Activated naive CD4-positive, alpha-beta T cell treated with anti-CD3 and anti-CD28 coated beads, Interleukin-2, amount 10 ng/mL, durations not matched to agents 7 days and 5 days (primary cell): Measurements from ENCODE around the gene GPR55.

Source experiments
- CTCF ChIA-PET: fragments of 350-600 bp; sonication (Branson Sonifier 250); formaldehyde crosslinking; loops from one replicate; lab custom pipeline; 2021; ENCODE audit warnings: antibody characterized with exemption; lab: Charles Lee
- DNase-seq: peaks from one replicate; pipeline ENCODE4 v3.0.0-alpha.2; 2020
- H3K27ac Mint-ChIP-seq: one replicate; pipeline ENCODE4 v1.8.0; 2021; ENCODE audit warnings: mild to moderate bottlenecking, moderate library complexity, mixed read lengths
- H3K27me3 Mint-ChIP-seq: one replicate; pipeline ENCODE4 v1.8.0; 2021; ENCODE audit warnings: mild to moderate bottlenecking, mixed read lengths
- H3K36me3 Mint-ChIP-seq: one replicate; pipeline ENCODE4 v1.8.0; 2021; ENCODE audit warnings: mixed read lengths
- H3K4me1 Mint-ChIP-seq: one replicate; pipeline ENCODE4 v1.8.0; 2021; ENCODE audit warnings: mixed read lengths
- H3K4me3 Mint-ChIP-seq: one replicate; pipeline ENCODE4 v1.8.0; 2021; ENCODE audit warnings: mild to moderate bottlenecking, moderate library complexity, mixed read lengths
- H3K9me3 Mint-ChIP-seq: one replicate; pipeline ENCODE4 v1.8.0; 2021; ENCODE audit warnings: mixed read lengths

GPR55 gene

DNA sequence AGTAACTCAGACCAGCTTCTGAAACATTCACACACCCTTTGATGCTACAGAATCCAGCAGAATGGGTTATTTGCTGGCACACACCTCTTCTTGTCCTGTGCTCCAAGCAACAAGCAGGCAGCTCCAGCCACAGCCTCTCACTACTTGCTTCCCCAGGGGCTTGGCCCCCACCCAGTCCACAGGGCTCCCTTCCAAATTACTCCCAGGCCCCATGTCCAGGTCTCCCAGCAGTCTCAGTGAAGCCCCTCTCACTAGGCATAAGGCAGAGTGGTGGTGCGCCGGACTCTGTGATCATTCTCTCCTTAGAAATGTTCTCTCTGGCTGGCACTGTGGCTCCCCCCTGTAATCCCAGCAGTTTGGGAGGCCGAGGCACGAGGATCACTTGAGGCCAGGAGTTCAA, 34.4 kb downstream of the GPR55 start:
- Mint-ChIP-seq H3K27me3 (peaks cover 70% of the 10 kb centered on the region), H3K36me3 (no peaks in the 10 kb centered on the region), H3K4me1 (peaks cover 16% of the 10 kb centered on the region), H3K27ac (no peak overlapping the region), H3K9me3 (no peaks in the 10 kb centered on the region), H3K4me3 (no peak overlapping the region)
- DNase-seq: peak; percentile 17
- CTCF ChIA-PET: interaction anchor here (1.0 to 1.7 kb wide), 3 partner anchors 42 to 97 kb away, joined by 3 to 4 read pairs (median 3); no protein-coding TSS in a partner anchor

- Mint-ChIP-seq H3K4me3 (no peak overlapping the region), H3K27ac (no peak overlapping the region), H3K36me3 (no peaks in the 10 kb centered on the region), H3K27me3 (peaks cover 67% of the 10 kb centered on the region), H3K4me1 (peaks cover 14% of the 10 kb centered on the region), H3K9me3 (no peaks in the 10 kb centered on the region)
- peak; percentile 8 for DNase-seq
- CTCF ChIA-PET: interaction anchor here (1.0 to 1.7 kb wide), 3 partner anchors 42 to 98 kb away, joined by 3 to 4 read pairs (median 3); no protein-coding TSS in a partner anchor
Observed at GRCh38 chr2:230889911-230890601, 35.0 kb downstream of the GPR55 start.

- H3K36me3 Mint-ChIP-seq: no peaks in the 10 kb centered on the region
- H3K27me3 Mint-ChIP-seq: peaks cover 57% of the 10 kb centered on the region
- H3K4me1 Mint-ChIP-seq: peaks cover 5% of the 10 kb centered on the region
- no peaks in the 10 kb centered on the region for H3K9me3 Mint-ChIP-seq
- H3K4me3 Mint-ChIP-seq: no peak overlapping the region
- CTCF ChIA-PET: no interaction called here
- peak; percentile 18 for DNase-seq
- H3K27ac Mint-ChIP-seq: no peak overlapping the region
Observed at GRCh38 chr2:230888824-230889400, 36.1 kb downstream of the GPR55 start.

DNA sequence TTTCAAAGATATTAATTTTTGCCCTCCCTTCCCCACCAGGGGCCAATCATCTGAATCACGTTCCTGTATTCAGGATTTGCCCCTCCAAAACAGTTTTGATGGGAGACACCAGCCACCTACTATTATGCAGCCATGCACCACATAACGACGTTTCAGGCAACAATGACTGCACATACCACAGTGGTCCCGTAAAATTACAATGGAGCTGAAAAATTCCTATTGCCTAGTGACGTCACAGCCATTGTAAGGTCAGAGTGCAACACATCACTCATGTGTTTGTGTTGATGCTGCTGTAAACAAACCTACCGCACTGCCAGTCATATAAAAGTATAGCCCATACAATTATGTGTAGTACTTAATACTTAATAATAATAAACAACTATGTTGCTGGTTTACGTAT, 37.7 kb downstream of the GPR55 start:
- Mint-ChIP-seq H3K9me3 (no peaks in the 10 kb centered on the region), H3K27ac (no peak overlapping the region), H3K36me3 (no peaks in the 10 kb centered on the region), H3K27me3 (peaks cover 43% of the 10 kb centered on the region), H3K4me3 (no peak overlapping the region), H3K4me1 (peaks cover 7% of the 10 kb centered on the region)
- no peak for DNase-seq
- CTCF ChIA-PET: no interaction called here

DNA sequence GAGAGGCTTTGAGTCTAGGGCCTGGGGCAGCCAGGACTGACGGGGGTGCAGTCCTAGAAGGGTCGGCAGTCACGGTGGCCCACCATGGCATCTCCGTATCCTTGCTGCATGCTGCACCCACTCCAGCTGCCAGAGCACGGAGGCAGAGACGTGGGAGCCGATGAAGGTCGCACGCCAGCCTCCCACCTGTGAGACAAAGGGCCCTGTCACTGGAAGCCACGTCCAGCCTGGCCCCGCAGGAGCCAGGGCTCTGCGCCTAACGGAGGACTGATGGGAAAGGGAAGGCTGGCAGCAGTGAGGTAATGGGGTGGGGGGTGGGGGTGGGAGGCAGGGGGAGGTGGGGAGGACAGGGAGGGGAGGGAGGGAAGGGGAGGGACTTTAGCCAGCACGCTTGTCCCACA, 38.4 kb downstream of the GPR55 start:
- no peak overlapping the region for H3K4me3 Mint-ChIP-seq
- H3K9me3 Mint-ChIP-seq: no peaks in the 10 kb centered on the region
- H3K4me1 Mint-ChIP-seq: peaks cover 7% of the 10 kb centered on the region
- peak; percentile 17 for DNase-seq
- no peaks in the 10 kb centered on the region for H3K36me3 Mint-ChIP-seq
- CTCF ChIA-PET: no interaction called here
- H3K27me3 Mint-ChIP-seq: peaks cover 41% of the 10 kb centered on the region
- H3K27ac Mint-ChIP-seq: no peak overlapping the region

GRCh38 chr2:230886206-230886605, 38.8 kb downstream of the GPR55 start:
- peaks cover 41% of the 10 kb centered on the region for H3K27me3 Mint-ChIP-seq
- H3K9me3 Mint-ChIP-seq: no peaks in the 10 kb centered on the region
- CTCF ChIA-PET: no interaction called here
- peaks cover 4% of the 10 kb centered on the region for H3K4me1 Mint-ChIP-seq
- no peak overlapping the region for H3K27ac Mint-ChIP-seq
- H3K4me3 Mint-ChIP-seq: no peak overlapping the region
- DNase-seq: peak; percentile 10
- H3K36me3 Mint-ChIP-seq: no peaks in the 10 kb centered on the region

- Mint-ChIP-seq H3K9me3 (no peaks in the 10 kb centered on the region), H3K36me3 (no peaks in the 10 kb centered on the region), H3K27ac (no peak overlapping the region), H3K4me1 (peaks cover 3% of the 10 kb centered on the region), H3K4me3 (no peak overlapping the region), H3K27me3 (peaks cover 35% of the 10 kb centered on the region)
- no peak for DNase-seq
- CTCF ChIA-PET: no interaction called here
Observed at GRCh38 chr2:230885463-230886130, 39.4 kb downstream of the GPR55 start.

DNA sequence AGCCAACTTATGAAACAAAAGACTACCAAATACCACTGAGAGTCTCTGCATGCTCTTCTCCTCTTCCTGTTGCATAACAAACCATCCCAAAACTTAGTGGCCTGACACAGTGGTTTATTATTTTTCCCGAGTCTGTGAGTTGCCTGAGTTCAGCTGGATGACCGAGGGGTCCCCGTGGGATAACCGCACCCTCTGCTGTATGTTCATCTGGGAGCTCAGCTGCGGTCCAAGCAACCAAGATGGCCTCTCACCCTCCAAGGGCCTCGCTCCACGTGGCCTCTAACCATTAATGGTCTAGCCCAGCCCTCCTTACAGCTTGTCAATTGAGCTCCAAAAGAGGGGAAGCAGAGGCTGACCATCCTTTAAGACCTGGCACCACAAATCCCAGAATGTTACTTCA, 43.2 kb downstream of the GPR55 start:
- H3K4me3 Mint-ChIP-seq: no peak overlapping the region
- CTCF ChIA-PET: no interaction called here

GRCh38 chr2:230879891-230880290, 45.2 kb downstream of the GPR55 start:
- Mint-ChIP-seq H3K27ac (no peak overlapping the region), H3K4me1 (peaks cover 22% of the 10 kb centered on the region), H3K9me3 (no peaks in the 10 kb centered on the region), H3K4me3 (no peak overlapping the region), H3K36me3 (no peaks in the 10 kb centered on the region), H3K27me3 (peaks cover 13% of the 10 kb centered on the region)
- DNase-seq: no peak
- CTCF ChIA-PET: no interaction called here

More for the DNA sequence above, 43.2 kb downstream of the GPR55 start:
- H3K27ac Mint-ChIP-seq: no peak overlapping the region
- no peaks in the 10 kb centered on the region for H3K36me3 Mint-ChIP-seq
- peaks cover 19% of the 10 kb centered on the region for H3K4me1 Mint-ChIP-seq
- peak; percentile 7 for DNase-seq
- peaks cover 16% of the 10 kb centered on the region for H3K27me3 Mint-ChIP-seq
- no peaks in the 10 kb centered on the region for H3K9me3 Mint-ChIP-seq

DNA sequence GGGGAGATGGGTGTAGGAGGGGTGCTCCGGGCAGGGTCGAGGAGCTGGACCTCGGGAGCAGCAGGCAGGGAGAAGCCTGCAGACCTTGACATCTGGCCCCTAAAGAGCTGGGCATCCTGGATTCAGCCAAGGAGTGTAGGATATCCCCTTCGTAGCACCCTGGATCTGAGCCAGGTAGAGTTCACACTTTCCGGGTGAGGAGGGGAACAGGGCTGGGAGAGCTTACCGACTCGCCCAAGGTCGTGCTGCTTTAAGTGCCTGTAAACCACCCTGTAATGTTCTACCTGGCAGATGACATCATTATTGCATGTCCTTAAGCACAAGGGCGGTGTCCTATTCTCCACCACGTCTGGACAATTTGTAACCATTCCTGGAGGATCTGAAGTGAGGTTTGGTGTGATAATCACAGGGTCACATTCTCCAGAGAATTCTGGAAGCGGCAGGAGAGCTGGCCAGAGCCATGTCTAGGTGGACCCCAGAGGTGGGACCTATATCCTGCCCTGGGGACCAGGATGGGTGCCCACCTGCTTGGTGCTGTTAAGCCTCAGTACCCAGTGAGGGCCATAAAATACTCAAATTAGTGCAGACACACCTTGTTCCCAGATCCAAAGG, 45.7 kb downstream of the GPR55 start:
- CTCF ChIA-PET: interaction anchor here (0.9 to 1.3 kb wide), 3 partner anchors 24 to 34 kb away, joined by 3 to 7 read pairs (median 4); no protein-coding TSS in a partner anchor
- Mint-ChIP-seq H3K4me3 (no peak overlapping the region), H3K36me3 (no peaks in the 10 kb centered on the region), H3K9me3 (no peaks in the 10 kb centered on the region), H3K27me3 (peaks cover 13% of the 10 kb centered on the region), H3K27ac (no peak overlapping the region), H3K4me1 (peaks cover 24% of the 10 kb centered on the region)
- peak; percentile 16 for DNase-seq

GRCh38 chr2:230878599-230879188, 46.3 kb downstream of the GPR55 start:
- no peak overlapping the region for H3K27ac Mint-ChIP-seq
- no peaks in the 10 kb centered on the region for H3K9me3 Mint-ChIP-seq
- H3K4me3 Mint-ChIP-seq: no peak overlapping the region
- H3K4me1 Mint-ChIP-seq: peaks cover 31% of the 10 kb centered on the region
- CTCF ChIA-PET: interaction anchor here (0.6 to 1.3 kb wide), 5 partner anchors 20 to 878 kb away, joined by 3 to 7 read pairs (median 4); no protein-coding TSS in a partner anchor
- peaks cover 13% of the 10 kb centered on the region for H3K27me3 Mint-ChIP-seq
- H3K36me3 Mint-ChIP-seq: no peaks in the 10 kb centered on the region
- DNase-seq: peak; percentile 19

GRCh38 chr2:230877759-230878598, 47.1 kb downstream of the GPR55 start:
- H3K9me3 Mint-ChIP-seq: no peaks in the 10 kb centered on the region
- peaks cover 18% of the 10 kb centered on the region for H3K27me3 Mint-ChIP-seq
- DNase-seq: peak; percentile 40
- peak overlapping the region; percentile 84 for H3K27ac Mint-ChIP-seq
- no peaks in the 10 kb centered on the region for H3K36me3 Mint-ChIP-seq
- H3K4me3 Mint-ChIP-seq: no peak overlapping the region
- H3K4me1 Mint-ChIP-seq: peaks cover 35% of the 10 kb centered on the region
- CTCF ChIA-PET: interaction anchor here (0.9 to 1.3 kb wide), 5 partner anchors 13 to 35 kb away, joined by 3 to 7 read pairs (median 4); partner anchors contain the start of gene ITM2C

- no peak overlapping the region for H3K4me3 Mint-ChIP-seq
- H3K27ac Mint-ChIP-seq: peak overlapping the region; percentile 84
Observed at GRCh38 chr2:230877116-230877758, 47.8 kb downstream of the GPR55 start.

More at GRCh38 chr2:230877116-230877758, 47.8 kb downstream of the GPR55 start:
- Mint-ChIP-seq H3K4me1 (peaks cover 43% of the 10 kb centered on the region), H3K9me3 (no peaks in the 10 kb centered on the region), H3K36me3 (no peaks in the 10 kb centered on the region), H3K27me3 (peaks cover 21% of the 10 kb centered on the region)
- DNase-seq: peak; percentile 27
- CTCF ChIA-PET: interaction anchor here (1.2 kb wide), 1 partner anchor 12 kb away, joined by 3 read pairs; the partner anchor contains the start of gene ITM2C
